SK-N-SH treated with all-trans-retinoic acid at 6 μM for 48 hours (cell line): ENCODE data around the gene AGT.

Experiments used
- ATAC-seq: fragments of 200-7000 bp; cut with Tn5 transposase; 3 replicates; pipeline ENCODE4 v1.9.1; 2020; ENCODE audit warnings: mild to moderate bottlenecking, moderate library complexity
- ARNTL ChIP-seq: fragments of 450-650 bp; formaldehyde crosslinking; IDR thresholded peaks from 2 replicates; pipeline ENCODE4 v1.5.0; 2020; ENCODE audit warnings: low read depth, mild to moderate bottlenecking, moderate library complexity, borderline replicate concordance
- BACH2 ChIP-seq: fragments of 250-450 bp; sonication (Bioruptor Pico); IDR thresholded peaks from 2 replicates; pipeline ENCODE4 v1.9.0; 2021; ENCODE audit warnings: mild to moderate bottlenecking, borderline replicate concordance
- ESRRG ChIP-seq: fragments of 250-450 bp; sonication (Bioruptor Pico); IDR thresholded peaks from 2 replicates; pipeline ENCODE4 v1.6.1; 2021; ENCODE audit warnings: mild to moderate bottlenecking
- GLIS3 ChIP-seq: fragments of 250-450 bp; sonication (Bioruptor Pico); IDR thresholded peaks from 2 replicates; pipeline ENCODE4 v1.5.0; 2020; ENCODE audit warnings: mild to moderate bottlenecking, moderate library complexity
- ISL1 ChIP-seq: fragments of 250-450 bp; sonication (Bioruptor Pico); IDR thresholded peaks from 2 replicates; pipeline ENCODE4 v2.1.2; 2022; ENCODE audit warnings: mild to moderate bottlenecking, moderate library complexity
- OSR1 ChIP-seq: fragments of 250-450 bp; sonication (Bioruptor Pico); IDR thresholded peaks from 2 replicates; pipeline ENCODE4 v1.8.0; 2022; ENCODE audit warnings: moderate library complexity, mild to moderate bottlenecking, inconsistent platforms
- PPARA ChIP-seq: fragments of 250-450 bp; sonication (Bioruptor Pico); IDR thresholded peaks from 2 replicates; pipeline ENCODE4 v1.5.0; 2020; ENCODE audit warnings: mild to moderate bottlenecking, borderline replicate concordance
- RARB ChIP-seq: fragments of 250-450 bp; sonication (Bioruptor Pico); IDR thresholded peaks from 2 replicates; pipeline ENCODE4 v1.8.0; 2021; ENCODE audit warnings: mild to moderate bottlenecking, moderate library complexity
- SNAI2 ChIP-seq: fragments of 250-450 bp; sonication (Bioruptor Pico); IDR thresholded peaks from 2 replicates; pipeline ENCODE4 v1.5.0; 2020; ENCODE audit warnings: mild to moderate bottlenecking, moderate library complexity
- ZC3H10 ChIP-seq: fragments of 250-450 bp; sonication (Bioruptor Pico); IDR thresholded peaks from 2 replicates; pipeline ENCODE4 v1.5.1; 2021; ENCODE audit warnings: mild to moderate bottlenecking, moderate library complexity
- ZFP3 ChIP-seq: fragments of 250-450 bp; sonication (Bioruptor Pico); IDR thresholded peaks from 2 replicates; pipeline ENCODE4 v1.5.0; 2020; ENCODE audit warnings: mild to moderate bottlenecking, moderate library complexity
- ZFP30 ChIP-seq: fragments of 450-650 bp; formaldehyde crosslinking; IDR thresholded peaks from 2 replicates; pipeline ENCODE4 v1.5.0; 2022; ENCODE audit warnings: mild to moderate bottlenecking, moderate library complexity
- ZNF565 ChIP-seq: fragments of 450-650 bp; formaldehyde crosslinking; conservative IDR thresholded peaks from 2 replicates; pipeline ENCODE4 v1.5.0; 2020; ENCODE audit warnings: low read depth, mild to moderate bottlenecking, moderate library complexity
- ZNF70 ChIP-seq: fragments of 450-650 bp; formaldehyde crosslinking; IDR thresholded peaks from 2 replicates; pipeline ENCODE4 v1.5.0; 2020; ENCODE audit warnings: mild to moderate bottlenecking, moderate library complexity
- ZNF8 ChIP-seq: fragments of 450-650 bp; formaldehyde crosslinking; IDR thresholded peaks from 2 replicates; pipeline ENCODE4 v1.5.0; 2020; ENCODE audit warnings: mild to moderate bottlenecking, moderate library complexity
- TF ChIP-seq, protein P1 (sequence below): fragments of 250-450 bp; sonication (Bioruptor Pico); IDR thresholded peaks from 2 replicates; pipeline ENCODE4 v1.8.0; 2021; ENCODE audit warnings: low read depth, mild to moderate bottlenecking, moderate library complexity, borderline replicate concordance
- TF ChIP-seq, protein P2 (sequence below): fragments of 250-450 bp; sonication (Bioruptor Pico); IDR thresholded peaks from 2 replicates; pipeline ENCODE4 v1.5.1; 2020; ENCODE audit warnings: low read depth, mild to moderate bottlenecking, moderate library complexity
- TF ChIP-seq, protein P3 (sequence below): fragments of 250-450 bp; sonication (Bioruptor Pico); IDR thresholded peaks from 2 replicates; pipeline ENCODE4 v1.5.0; 2020; ENCODE audit warnings: mild to moderate bottlenecking, moderate library complexity
- TF ChIP-seq, protein P4 (sequence below): fragments of 250-450 bp; sonication (Bioruptor Pico); IDR thresholded peaks from 2 replicates; pipeline ENCODE4 v1.8.0; 2020; ENCODE audit warnings: mild to moderate bottlenecking, moderate library complexity, borderline replicate concordance
- TF ChIP-seq, protein P5 (sequence below): fragments of 250-450 bp; sonication (Bioruptor Pico); IDR thresholded peaks from 2 replicates; pipeline ENCODE4 v1.5.1; 2021; ENCODE audit warnings: mild to moderate bottlenecking, moderate library complexity

Gene AGT

DNA sequence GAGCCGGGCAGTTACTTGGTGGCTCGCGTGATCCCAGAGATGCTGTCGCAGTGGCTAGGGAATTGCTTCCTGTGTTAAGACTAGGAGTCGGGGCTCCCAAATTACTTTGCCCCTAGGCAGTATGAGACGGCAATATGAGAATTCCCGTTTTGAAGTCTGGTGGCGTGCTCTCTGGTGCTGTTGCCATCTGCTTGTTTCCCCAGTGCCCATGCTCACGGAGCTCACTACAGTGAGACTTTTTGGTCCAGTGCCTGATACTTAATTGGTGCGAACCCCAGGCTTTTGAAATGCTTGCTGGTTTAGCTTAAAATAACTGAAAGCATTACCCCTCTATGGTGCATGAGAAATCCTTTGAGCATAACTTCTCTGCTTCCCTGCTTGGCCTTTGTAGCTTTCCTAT, 22.3 kb downstream of the AGT start:
- no peak for ATAC-seq
- TF ChIP-seq ZFP30, result no peak
- TF ChIP-seq, protein P1, sequence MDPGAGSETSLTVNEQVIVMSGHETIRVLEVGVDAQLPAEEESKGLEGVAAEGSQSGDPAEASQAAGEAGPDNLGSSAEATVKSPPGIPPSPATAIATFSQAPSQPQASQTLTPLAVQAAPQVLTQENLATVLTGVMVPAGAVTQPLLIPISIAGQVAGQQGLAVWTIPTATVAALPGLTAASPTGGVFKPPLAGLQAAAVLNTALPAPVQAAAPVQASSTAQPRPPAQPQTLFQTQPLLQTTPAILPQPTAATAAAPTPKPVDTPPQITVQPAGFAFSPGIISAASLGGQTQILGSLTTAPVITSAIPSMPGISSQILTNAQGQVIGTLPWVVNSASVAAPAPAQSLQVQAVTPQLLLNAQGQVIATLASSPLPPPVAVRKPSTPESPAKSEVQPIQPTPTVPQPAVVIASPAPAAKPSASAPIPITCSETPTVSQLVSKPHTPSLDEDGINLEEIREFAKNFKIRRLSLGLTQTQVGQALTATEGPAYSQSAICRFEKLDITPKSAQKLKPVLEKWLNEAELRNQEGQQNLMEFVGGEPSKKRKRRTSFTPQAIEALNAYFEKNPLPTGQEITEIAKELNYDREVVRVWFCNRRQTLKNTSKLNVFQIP (CRISPR knock-in tag), result no peak
- no peak for TF ChIP-seq BACH2 (CRISPR knock-in tag)
- TF ChIP-seq, protein P2, sequence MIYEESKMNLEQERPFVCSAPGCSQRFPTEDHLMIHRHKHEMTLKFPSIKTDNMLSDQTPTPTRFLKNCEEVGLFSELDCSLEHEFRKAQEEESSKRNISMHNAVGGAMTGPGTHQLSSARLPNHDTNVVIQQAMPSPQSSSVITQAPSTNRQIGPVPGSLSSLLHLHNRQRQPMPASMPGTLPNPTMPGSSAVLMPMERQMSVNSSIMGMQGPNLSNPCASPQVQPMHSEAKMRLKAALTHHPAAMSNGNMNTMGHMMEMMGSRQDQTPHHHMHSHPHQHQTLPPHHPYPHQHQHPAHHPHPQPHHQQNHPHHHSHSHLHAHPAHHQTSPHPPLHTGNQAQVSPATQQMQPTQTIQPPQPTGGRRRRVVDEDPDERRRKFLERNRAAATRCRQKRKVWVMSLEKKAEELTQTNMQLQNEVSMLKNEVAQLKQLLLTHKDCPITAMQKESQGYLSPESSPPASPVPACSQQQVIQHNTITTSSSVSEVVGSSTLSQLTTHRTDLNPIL (CRISPR knock-in tag), result no peak
- TF ChIP-seq ZNF70 (CRISPR knock-in tag), result no peak
- TF ChIP-seq, protein P3, sequence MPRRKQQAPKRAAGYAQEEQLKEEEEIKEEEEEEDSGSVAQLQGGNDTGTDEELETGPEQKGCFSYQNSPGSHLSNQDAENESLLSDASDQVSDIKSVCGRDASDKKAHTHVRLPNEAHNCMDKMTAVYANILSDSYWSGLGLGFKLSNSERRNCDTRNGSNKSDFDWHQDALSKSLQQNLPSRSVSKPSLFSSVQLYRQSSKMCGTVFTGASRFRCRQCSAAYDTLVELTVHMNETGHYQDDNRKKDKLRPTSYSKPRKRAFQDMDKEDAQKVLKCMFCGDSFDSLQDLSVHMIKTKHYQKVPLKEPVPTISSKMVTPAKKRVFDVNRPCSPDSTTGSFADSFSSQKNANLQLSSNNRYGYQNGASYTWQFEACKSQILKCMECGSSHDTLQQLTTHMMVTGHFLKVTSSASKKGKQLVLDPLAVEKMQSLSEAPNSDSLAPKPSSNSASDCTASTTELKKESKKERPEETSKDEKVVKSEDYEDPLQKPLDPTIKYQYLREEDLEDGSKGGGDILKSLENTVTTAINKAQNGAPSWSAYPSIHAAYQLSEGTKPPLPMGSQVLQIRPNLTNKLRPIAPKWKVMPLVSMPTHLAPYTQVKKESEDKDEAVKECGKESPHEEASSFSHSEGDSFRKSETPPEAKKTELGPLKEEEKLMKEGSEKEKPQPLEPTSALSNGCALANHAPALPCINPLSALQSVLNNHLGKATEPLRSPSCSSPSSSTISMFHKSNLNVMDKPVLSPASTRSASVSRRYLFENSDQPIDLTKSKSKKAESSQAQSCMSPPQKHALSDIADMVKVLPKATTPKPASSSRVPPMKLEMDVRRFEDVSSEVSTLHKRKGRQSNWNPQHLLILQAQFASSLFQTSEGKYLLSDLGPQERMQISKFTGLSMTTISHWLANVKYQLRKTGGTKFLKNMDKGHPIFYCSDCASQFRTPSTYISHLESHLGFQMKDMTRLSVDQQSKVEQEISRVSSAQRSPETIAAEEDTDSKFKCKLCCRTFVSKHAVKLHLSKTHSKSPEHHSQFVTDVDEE (CRISPR knock-in tag), result no peak
- TF ChIP-seq ZFP3 (CRISPR knock-in tag), result no peak
- TF ChIP-seq, all 23 proteins: peak for 0

DNA sequence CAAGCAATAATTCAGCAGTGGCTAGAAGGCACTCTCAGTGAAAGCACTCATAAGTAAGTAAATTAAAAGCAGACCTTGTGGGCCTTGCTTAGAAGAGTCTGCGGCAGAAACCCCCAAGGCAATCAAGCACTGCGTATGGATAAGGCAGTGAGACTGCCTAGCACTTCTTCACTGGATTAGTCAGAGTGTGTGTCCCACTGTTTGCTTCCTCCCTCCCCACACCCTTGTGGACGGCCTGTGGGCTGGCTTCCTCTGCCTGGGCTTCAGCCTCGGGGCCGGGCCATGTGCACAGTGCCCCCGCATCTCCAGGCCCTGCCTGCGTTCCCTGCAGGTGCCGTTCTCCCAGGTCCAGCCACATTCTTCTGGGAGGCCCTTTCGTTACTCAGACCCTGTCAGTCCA, 23.8 kb downstream of the AGT start:
- TF ChIP-seq PPARA (no peak), OSR1 (CRISPR knock-in tag) (no peak), ZNF70 (CRISPR knock-in tag) (no peak), GLIS3 (no peak), SNAI2 (CRISPR knock-in tag) (no peak), ESRRG (CRISPR knock-in tag) (no peak), ZNF565 (no peak), ARNTL (CRISPR knock-in tag) (no peak), ISL1 (CRISPR knock-in tag) (no peak), ZFP3 (CRISPR knock-in tag) (no peak), ZNF8 (no peak), BACH2 (CRISPR knock-in tag) (no peak), ZC3H10 (no peak), RARB (no peak)
- TF ChIP-seq, protein P4, sequence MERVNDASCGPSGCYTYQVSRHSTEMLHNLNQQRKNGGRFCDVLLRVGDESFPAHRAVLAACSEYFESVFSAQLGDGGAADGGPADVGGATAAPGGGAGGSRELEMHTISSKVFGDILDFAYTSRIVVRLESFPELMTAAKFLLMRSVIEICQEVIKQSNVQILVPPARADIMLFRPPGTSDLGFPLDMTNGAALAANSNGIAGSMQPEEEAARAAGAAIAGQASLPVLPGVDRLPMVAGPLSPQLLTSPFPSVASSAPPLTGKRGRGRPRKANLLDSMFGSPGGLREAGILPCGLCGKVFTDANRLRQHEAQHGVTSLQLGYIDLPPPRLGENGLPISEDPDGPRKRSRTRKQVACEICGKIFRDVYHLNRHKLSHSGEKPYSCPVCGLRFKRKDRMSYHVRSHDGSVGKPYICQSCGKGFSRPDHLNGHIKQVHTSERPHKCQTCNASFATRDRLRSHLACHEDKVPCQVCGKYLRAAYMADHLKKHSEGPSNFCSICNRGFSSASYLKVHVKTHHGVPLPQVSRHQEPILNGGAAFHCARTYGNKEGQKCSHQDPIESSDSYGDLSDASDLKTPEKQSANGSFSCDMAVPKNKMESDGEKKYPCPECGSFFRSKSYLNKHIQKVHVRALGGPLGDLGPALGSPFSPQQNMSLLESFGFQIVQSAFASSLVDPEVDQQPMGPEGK (CRISPR knock-in tag), result no peak
- TF ChIP-seq, protein P1 (CRISPR knock-in tag), result no peak
- TF ChIP-seq, protein P2 (CRISPR knock-in tag), result no peak
- TF ChIP-seq, protein P5, sequence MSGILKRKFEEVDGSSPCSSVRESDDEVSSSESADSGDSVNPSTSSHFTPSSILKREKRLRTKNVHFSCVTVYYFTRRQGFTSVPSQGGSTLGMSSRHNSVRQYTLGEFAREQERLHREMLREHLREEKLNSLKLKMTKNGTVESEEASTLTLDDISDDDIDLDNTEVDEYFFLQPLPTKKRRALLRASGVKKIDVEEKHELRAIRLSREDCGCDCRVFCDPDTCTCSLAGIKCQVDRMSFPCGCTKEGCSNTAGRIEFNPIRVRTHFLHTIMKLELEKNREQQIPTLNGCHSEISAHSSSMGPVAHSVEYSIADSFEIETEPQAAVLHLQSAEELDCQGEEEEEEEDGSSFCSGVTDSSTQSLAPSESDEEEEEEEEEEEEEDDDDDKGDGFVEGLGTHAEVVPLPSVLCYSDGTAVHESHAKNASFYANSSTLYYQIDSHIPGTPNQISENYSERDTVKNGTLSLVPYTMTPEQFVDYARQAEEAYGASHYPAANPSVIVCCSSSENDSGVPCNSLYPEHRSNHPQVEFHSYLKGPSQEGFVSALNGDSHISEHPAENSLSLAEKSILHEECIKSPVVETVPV (CRISPR knock-in tag), result no peak
- no peak for ATAC-seq
